ENCODE results near the gene SF3B3. TPM values are rescaled to one million over a fixed set of nuclear protein-coding genes. Genes with fewer than 3 reads are reported as not detected.

The SF3B3 gene
- total and polyA plus RNA-seq, 4 donors = 73.7 to 242 (median 101) TPM

DNA sequence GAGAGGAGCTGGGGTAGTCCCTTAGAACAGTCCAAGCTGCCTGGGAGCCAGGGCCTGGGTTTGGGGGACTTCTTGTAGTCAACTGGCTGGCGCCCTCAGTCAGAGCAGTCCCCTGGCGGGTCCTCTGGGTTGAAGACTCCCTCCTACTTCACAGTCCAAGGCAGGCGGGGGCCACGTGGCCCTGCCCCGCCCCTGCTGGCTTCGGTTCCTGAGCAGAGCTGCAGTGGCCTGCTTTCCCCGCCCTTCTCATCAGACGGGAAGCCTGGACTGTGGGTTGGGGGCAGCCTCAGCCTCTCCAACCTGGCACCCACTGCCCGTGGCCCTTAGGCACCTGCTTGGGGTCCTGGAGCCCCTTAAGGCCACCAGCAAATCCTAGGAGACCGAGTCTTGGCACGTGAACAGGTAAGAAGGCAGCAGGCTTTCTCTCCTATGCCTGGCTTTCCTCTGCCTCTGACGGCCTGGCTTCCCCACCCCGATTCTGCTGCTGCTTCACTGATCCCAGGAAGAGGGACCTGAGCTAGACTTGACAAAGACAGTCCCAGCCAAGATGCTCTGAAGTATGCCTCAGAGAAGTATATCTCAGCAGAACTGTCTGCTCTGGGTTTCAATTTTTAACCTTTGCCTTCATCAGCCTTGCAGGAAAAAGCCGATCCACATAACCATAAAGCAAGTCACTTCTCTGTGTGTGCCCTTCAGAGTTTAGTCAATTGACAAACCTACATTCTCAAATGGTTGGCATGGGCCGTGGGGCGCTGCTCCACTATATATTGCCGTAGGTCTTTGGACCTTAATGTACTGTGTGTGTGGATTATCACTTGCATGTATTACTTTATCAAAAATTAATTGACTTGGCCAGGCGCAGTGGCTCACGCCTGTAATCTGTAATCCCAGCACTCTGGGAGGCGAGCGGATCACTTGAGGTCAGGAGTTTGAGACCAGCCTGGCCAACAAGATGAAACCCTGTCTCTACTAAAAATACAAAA is 56.3 kb downstream of the SF3B3 start:
- peak; percentile 29 for ATAC-seq (ENCODE audit: insufficient read depth, low FRiP score)
- no peak overlapping the region for H3K4me3 ChIP-seq
- H3K9me3 ChIP-seq (ENCODE audit: control insufficient read depth in 4 of 4, insufficient read depth in 3 of 4, low read length in 3 of 4) = peaks cover 0 to 2% (median 0%) of the 10 kb centered on the region in 4 donors
- no peak overlapping the region for H3K27ac ChIP-seq (ENCODE audit: low read depth in 1 of 2, low read length in 1 of 2)
- 69 to 83% methylated on average over 21 of the region's 21 CpGs for WGBS, 2 donors
- no peaks in the 10 kb centered on the region for H3K27me3 ChIP-seq (ENCODE audit: control insufficient read depth in 3 of 3, insufficient read depth in 3 of 3, low read length in 2 of 3)
- H3K36me3 ChIP-seq (ENCODE audit: control insufficient read depth in 4 of 4, insufficient read depth in 4 of 4, low read length in 4 of 4) = peaks cover 0 to 2% (median 2%) of the 10 kb centered on the region in 4 donors
- TF ChIP-seq, protein P1, sequence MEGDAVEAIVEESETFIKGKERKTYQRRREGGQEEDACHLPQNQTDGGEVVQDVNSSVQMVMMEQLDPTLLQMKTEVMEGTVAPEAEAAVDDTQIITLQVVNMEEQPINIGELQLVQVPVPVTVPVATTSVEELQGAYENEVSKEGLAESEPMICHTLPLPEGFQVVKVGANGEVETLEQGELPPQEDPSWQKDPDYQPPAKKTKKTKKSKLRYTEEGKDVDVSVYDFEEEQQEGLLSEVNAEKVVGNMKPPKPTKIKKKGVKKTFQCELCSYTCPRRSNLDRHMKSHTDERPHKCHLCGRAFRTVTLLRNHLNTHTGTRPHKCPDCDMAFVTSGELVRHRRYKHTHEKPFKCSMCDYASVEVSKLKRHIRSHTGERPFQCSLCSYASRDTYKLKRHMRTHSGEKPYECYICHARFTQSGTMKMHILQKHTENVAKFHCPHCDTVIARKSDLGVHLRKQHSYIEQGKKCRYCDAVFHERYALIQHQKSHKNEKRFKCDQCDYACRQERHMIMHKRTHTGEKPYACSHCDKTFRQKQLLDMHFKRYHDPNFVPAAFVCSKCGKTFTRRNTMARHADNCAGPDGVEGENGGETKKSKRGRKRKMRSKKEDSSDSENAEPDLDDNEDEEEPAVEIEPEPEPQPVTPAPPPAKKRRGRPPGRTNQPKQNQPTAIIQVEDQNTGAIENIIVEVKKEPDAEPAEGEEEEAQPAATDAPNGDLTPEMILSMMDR (IDR thresholded peaks at IDR 0.05; ENCODE audit: control extremely low read depth, extremely low read depth) = no peak
- H3K9ac ChIP-seq (ENCODE audit: insufficient read depth in 1 of 2, low read length in 2 of 2) = no peak overlapping the region
- peaks cover 0 to 16% (median 5%) of the 10 kb centered on the region in 5 donors for H3K4me1 ChIP-seq (ENCODE audit: control insufficient read depth in 5 of 5, insufficient read depth in 5 of 5, low read length in 5 of 5)
- DNase-seq = no peak

DNA sequence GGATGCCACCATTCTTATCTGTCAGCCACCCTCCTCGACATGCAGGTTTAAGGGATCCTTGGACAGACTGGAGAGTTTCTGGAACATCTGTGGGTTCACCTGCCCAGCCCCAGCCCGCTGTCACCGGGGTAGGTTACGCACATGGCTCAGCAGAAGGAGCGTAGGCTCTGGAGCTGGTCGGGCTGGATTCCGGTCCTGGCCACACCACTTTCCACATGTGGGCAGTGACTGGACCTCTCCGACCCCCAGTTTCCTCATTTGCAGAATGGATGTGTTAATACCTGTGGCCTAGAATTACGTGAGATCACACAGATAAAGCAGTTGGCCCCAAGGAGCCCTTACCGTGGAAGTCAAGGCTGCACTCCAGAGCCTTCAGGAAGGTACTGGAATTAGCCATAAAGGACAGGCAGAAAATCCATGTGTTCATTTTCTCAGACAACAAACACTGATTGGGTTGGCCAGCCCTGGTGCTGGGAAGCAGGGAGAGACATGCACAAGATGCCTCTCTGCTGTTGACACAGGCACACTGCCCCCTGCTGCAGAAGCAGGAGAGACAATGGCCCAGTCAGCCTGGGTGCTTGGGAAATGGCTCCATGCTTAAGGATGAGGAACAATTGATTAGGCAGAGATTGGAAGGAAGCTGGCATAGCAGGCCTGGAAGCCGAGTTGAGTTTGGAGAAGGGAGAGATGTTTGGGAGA is 58.8 kb downstream of the SF3B3 start:
- TF ChIP-seq, protein P1 (IDR thresholded peaks at IDR 0.05; ENCODE audit: control extremely low read depth, extremely low read depth) = no peak
- ATAC-seq (ENCODE audit: insufficient read depth, low FRiP score) = no peak
- 81 to 82% methylated on average over 11 of the region's 11 CpGs for WGBS, 2 donors

DNA sequence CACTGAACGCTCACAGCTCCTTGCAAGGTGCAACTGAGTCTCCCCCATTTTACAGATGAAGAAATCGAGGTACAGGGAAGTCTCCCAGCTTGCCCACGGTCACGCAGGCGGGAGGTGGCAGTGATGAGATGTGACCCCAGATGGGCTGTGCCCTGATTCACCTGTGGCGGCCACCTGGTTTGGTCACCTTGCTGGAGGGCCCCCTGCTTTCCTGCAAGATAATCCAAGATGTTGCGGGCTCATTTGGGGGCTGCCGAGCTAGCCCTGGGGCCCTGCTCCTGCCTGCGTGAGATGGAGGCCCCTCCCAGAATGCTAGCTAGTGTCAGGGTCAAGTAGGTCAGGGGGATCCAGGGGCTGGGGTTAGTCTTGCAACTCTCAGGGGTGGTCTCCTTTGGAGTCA is 63.1 kb downstream of the SF3B3 start:
- no peak overlapping the region for H3K27ac ChIP-seq (ENCODE audit: low read depth in 1 of 2, low read length in 1 of 2)
- DNase-seq (no peak), ATAC-seq (ENCODE audit: insufficient read depth, low FRiP score) (no peak)
- H3K27me3 ChIP-seq (ENCODE audit: control insufficient read depth in 3 of 3, insufficient read depth in 3 of 3, low read length in 2 of 3) = no peaks in the 10 kb centered on the region
- H3K9me3 ChIP-seq (ENCODE audit: control insufficient read depth in 4 of 4, insufficient read depth in 3 of 4, low read length in 3 of 4) = no peaks in the 10 kb centered on the region
- 91 to 94% methylated on average over 9 of the region's 9 CpGs for WGBS, 2 donors
- H3K4me3 ChIP-seq = no peak overlapping the region
- H3K9ac ChIP-seq (ENCODE audit: insufficient read depth in 1 of 2, low read length in 2 of 2) = no peak overlapping the region
- H3K4me1 ChIP-seq (ENCODE audit: control insufficient read depth in 5 of 5, insufficient read depth in 5 of 5, low read length in 5 of 5) = peaks cover 0 to 11% (median 4%) of the 10 kb centered on the region in 5 donors
- TF ChIP-seq, protein P1 (IDR thresholded peaks at IDR 0.05; ENCODE audit: control extremely low read depth, extremely low read depth) = no peak
- no peaks in the 10 kb centered on the region for H3K36me3 ChIP-seq (ENCODE audit: control insufficient read depth in 4 of 4, insufficient read depth in 4 of 4, low read length in 4 of 4)

More for the DNA sequence above, 58.8 kb downstream of the SF3B3 start:
- H3K36me3 ChIP-seq (ENCODE audit: control insufficient read depth in 4 of 4, insufficient read depth in 4 of 4, low read length in 4 of 4) = no peaks in the 10 kb centered on the region
- no peaks in the 10 kb centered on the region for H3K27me3 ChIP-seq (ENCODE audit: control insufficient read depth in 3 of 3, insufficient read depth in 3 of 3, low read length in 2 of 3)
- no peak overlapping the region for H3K4me3 ChIP-seq
- H3K27ac ChIP-seq (ENCODE audit: low read depth in 1 of 2, low read length in 1 of 2) = no peak overlapping the region
- DNase-seq = no peak
- peaks cover 0 to 2% (median 0%) of the 10 kb centered on the region in 4 donors for H3K9me3 ChIP-seq (ENCODE audit: control insufficient read depth in 4 of 4, insufficient read depth in 3 of 4, low read length in 3 of 4)
- no peak overlapping the region for H3K9ac ChIP-seq (ENCODE audit: insufficient read depth in 1 of 2, low read length in 2 of 2)
- peaks cover 0 to 4% (median 0%) of the 10 kb centered on the region in 5 donors for H3K4me1 ChIP-seq (ENCODE audit: control insufficient read depth in 5 of 5, insufficient read depth in 5 of 5, low read length in 5 of 5)
